ENCODE results near the gene GRHPR.
"Not testable (repeated sequence)": the region's sequence is repeated elsewhere in the genome, so short reads cannot be mapped to it uniquely, and the experiment has no call there.

The GRHPR gene

GRCh38 chr9:37421914-37422288, 595 bp upstream of the GRHPR start:
- no peak for DNase-seq (ENCODE audit: low spot score)

- DNase-seq (ENCODE audit: low spot score) = no peak
Observed at GRCh38 chr9:37423508-37423907, 1.0 kb downstream of the GRHPR start.

- no peak for DNase-seq (ENCODE audit: low spot score)
Observed at GRCh38 chr9:37424204-37424685, 1.7 kb downstream of the GRHPR start.

- DNase-seq (ENCODE audit: low spot score) = no peak
Observed at GRCh38 chr9:37424686-37425297, 2.3 kb downstream of the GRHPR start.

- DNase-seq (ENCODE audit: low spot score) = no peak
Observed at GRCh38 chr9:37425298-37425752, 2.8 kb downstream of the GRHPR start.

- DNase-seq (ENCODE audit: low spot score) = not testable (repeated sequence)
Observed at GRCh38 chr9:37426431-37426830, 3.9 kb downstream of the GRHPR start.

GRCh38 chr9:37426846-37427245, 4.3 kb downstream of the GRHPR start:
- DNase-seq (ENCODE audit: low spot score) = no peak

GRCh38 chr9:37428345-37428744, 5.8 kb downstream of the GRHPR start:
- no peak for DNase-seq (ENCODE audit: low spot score)

- DNase-seq (ENCODE audit: low spot score) = no peak
Observed at GRCh38 chr9:37429441-37430285, 7.2 kb downstream of the GRHPR start.

- DNase-seq (ENCODE audit: low spot score) = no peak
Observed at GRCh38 chr9:37430841-37431597, 8.5 kb downstream of the GRHPR start.

GRCh38 chr9:37432020-37432419, 9.5 kb downstream of the GRHPR start:
- DNase-seq (ENCODE audit: low spot score) = no peak

GRCh38 chr9:37433867-37434371, 11.4 kb downstream of the GRHPR start:
- DNase-seq (ENCODE audit: low spot score) = no peak

- no peak for DNase-seq (ENCODE audit: low spot score)
Observed at GRCh38 chr9:37436540-37436939, 14.0 kb downstream of the GRHPR start.

- DNase-seq (ENCODE audit: low spot score) = no peak
Observed at GRCh38 chr9:37437010-37437409, 14.5 kb downstream of the GRHPR start.

GRCh38 chr9:37437621-37438020, 15.1 kb downstream of the GRHPR start:
- DNase-seq (ENCODE audit: low spot score) = no peak

- DNase-seq (ENCODE audit: low spot score) = no peak
Observed at GRCh38 chr9:37438359-37438758, 15.9 kb downstream of the GRHPR start.

GRCh38 chr9:37441776-37442370, 19.4 kb downstream of the GRHPR start:
- DNase-seq (ENCODE audit: low spot score) = no peak

- no peak for DNase-seq (ENCODE audit: low spot score)
Observed at GRCh38 chr9:37442556-37442955, 20.1 kb downstream of the GRHPR start.

GRCh38 chr9:37443566-37443965, 21.1 kb downstream of the GRHPR start:
- DNase-seq (ENCODE audit: low spot score) = no peak

- no peak for DNase-seq (ENCODE audit: low spot score)
Observed at GRCh38 chr9:37444890-37445289, 22.4 kb downstream of the GRHPR start.

GRCh38 chr9:37445832-37446231, 23.3 kb downstream of the GRHPR start:
- no peak for DNase-seq (ENCODE audit: low spot score)

- DNase-seq (ENCODE audit: low spot score) = no peak
Observed at GRCh38 chr9:37446401-37446800, 23.9 kb downstream of the GRHPR start.
